ENCODE measurements around the gene MROH8.

Gene MROH8

GRCh38 chr20:37220731-37221130 is 41.4 kb upstream of the MROH8 start:
- no peak for TF ChIP-seq CTCF (IDR thresholded peaks at IDR 0.05)
- DNase-seq (ENCODE audit: low spot score) = no peak
- Histone ChIP-seq H3K27ac (peak overlapping the region in 1 of 2 donors; percentile 30), H3K4me3 (no peak overlapping the region)

- no peak for DNase-seq (ENCODE audit: low spot score)
- no peak overlapping the region for H3K4me3 ChIP-seq
- peak overlapping the region in 1 of 2 donors; percentile 30 for H3K27ac ChIP-seq
- TF ChIP-seq CTCF (IDR thresholded peaks at IDR 0.05) = no peak
Observed at GRCh38 chr20:37219751-37220668, 40.7 kb upstream of the MROH8 start.

- no peak overlapping the region for H3K4me3 ChIP-seq
- H3K27ac ChIP-seq = no peak overlapping the region
- no peak for DNase-seq (ENCODE audit: low spot score)
- no peak for TF ChIP-seq CTCF (IDR thresholded peaks at IDR 0.05)
Observed at GRCh38 chr20:37218976-37219375, 39.6 kb upstream of the MROH8 start.

GRCh38 chr20:37218441-37218840 is 39.1 kb upstream of the MROH8 start:
- Histone ChIP-seq H3K4me3 (no peak overlapping the region), H3K27ac (no peak overlapping the region)
- DNase-seq (ENCODE audit: low spot score) = no peak
- no peak for TF ChIP-seq CTCF (IDR thresholded peaks at IDR 0.05)

GRCh38 chr20:37209661-37210314 is 30.4 kb upstream of the MROH8 start:
- H3K27ac ChIP-seq = no peak overlapping the region
- no peak for DNase-seq (ENCODE audit: low spot score)
- TF ChIP-seq CTCF (IDR thresholded peaks at IDR 0.05) = no peak

GRCh38 chr20:37209193-37209592 is 29.8 kb upstream of the MROH8 start:
- DNase-seq (ENCODE audit: low spot score) = no peak
- TF ChIP-seq CTCF (IDR thresholded peaks at IDR 0.05) = no peak
- Histone ChIP-seq H3K4me3 (no peak overlapping the region), H3K27ac (no peak overlapping the region)

More at GRCh38 chr20:37209661-37210314, 30.4 kb upstream of the MROH8 start:
- H3K4me3 ChIP-seq = no peak overlapping the region

All from coronary artery (tissue), 2 donors.